Ecto neural progenitor cell (in vitro differentiated cells): ENCODE measurements around the gene CDH4.
A peak's percentile ranks its signal among the peaks of the same experiment; 100 is the strongest.

Experiments used
- DNase-seq: peaks from one replicate; pipeline ENCODE4 v3.0.0-alpha.2; 2018; ENCODE audit warnings: low spot score

CDH4 gene

DNA sequence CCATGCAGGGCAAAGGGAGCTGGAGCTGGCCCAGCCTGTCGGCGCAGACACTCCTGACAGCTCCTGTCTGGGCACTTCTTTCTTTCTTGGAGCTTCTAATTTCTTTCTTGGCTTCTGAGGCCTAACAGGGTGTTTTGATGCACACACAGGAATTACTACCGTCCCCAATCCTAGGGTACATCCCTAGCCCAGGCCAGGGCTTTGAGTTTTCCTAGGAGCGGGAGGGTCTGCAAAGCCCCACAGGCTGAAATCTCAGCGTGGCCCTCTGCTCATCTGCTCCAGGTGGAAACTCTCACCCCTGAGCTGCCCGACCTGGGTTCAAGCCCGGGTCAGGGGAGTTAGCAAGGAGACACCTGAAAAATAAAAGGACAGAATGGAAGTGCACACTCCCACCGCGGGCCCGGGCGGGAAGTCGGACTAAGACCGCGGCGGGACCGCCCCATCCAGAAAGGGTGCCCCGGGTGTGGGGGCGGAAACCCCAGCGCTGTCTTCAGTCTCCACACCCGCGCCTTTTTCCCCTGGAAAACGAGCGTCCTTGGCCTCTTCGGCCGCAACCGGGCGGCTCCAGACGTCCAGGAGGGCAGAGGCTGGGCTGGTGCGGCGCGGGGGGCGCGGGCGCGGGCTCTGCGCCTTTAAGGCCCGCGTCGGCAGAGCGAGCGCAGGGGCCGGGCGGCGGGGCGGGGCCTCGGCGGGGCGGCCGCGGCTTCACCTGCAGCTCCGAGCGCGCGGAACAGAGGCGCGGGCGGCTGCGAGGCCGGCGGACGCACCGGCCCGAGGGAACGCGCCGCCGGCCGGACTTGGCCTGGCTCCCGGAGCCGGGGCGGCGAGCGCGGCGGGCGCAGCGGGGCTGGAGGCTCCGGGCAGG lies at the start of gene CDH4:
TSS of gene CDH4 (plus strand) at position 733 of the 865 bp plus-strand sequence.
- peak; percentile 59 for DNase-seq

DNA sequence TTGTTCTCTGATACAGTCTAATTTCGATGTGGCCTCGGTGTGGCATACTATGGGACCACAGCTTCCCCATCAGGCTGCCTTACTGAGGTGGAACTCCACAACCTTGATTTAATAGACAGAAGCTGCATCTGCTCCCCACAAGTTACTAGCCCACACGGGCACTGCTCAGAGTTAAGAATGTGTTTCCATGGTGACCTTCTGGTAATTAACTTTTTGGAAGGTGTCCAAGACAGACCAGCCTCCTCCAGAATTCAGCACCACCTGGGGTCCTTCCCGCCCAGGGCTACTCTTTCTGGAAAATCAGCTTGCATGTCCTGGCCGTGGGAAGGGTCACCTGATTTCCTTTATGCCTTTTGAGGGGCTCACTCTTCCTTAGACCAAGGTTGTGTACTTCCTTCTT lies 48.7 kb upstream of the CDH4 start:
- DNase-seq = no peak

GRCh38 chr20:61204206-61204605 lies 47.9 kb upstream of the CDH4 start:
- no peak for DNase-seq

DNA sequence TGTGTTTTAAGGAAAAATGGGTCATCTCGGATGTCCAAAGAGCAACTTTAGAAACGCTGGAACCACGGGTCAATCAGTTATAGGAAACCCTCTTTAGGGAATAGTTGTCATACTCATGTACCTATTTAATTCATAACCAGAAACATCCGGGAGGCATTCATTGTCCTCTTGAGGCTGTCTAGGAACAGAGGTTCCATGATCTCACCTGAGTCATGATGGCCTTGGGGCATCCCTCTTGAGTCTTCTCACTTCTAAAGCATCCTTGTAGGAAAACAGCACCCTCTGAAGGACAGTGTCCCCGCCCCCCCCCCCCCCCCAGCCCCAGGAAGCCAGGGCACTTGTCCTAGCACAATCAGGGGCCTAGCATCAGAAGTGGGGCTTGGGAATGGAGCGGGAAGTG lies 46.3 kb upstream of the CDH4 start:
- no peak for DNase-seq

DNA sequence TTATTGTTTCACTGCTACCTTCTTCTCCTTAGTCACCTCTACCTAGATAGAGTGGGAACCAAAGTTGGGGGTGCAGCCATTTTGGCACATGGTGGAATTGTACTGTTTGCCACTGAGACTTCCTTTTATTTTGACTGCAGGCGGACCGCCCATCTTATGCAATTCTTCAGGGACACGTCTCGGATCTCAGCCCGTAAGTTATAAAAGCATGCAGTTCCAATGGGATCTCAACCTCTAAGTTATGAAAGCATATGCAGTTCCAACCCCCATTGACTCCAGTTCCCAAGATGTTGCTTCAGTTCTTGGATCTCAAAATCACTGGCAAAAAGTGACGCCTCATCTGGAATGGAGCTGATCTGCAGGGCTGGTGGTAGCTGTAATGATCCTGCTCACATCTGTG lies 41.2 kb upstream of the CDH4 start:
- no peak for DNase-seq

DNA sequence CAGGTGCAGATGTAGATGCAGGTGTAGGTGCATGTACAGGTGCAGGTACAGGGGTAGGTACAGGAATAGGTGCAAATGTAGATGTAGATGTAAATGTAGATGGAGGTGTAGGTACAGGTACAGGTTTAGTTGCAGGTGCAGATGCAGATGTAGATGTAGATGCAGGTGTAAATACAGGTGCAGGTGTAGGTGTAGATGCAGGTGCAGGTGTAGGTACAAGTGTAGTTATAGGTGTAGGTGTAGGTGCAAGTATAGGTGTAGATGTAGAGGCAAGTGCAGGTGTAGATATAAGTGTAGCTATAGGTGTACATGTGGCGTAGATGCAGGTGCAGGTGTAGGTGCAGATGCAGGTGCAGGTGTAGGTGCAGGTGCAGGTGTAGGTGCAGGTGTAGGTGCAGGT lies 34.2 kb upstream of the CDH4 start:
- DNase-seq = no peak

GRCh38 chr20:61219021-61219431 lies 33.0 kb upstream of the CDH4 start:
- no peak for DNase-seq

DNA sequence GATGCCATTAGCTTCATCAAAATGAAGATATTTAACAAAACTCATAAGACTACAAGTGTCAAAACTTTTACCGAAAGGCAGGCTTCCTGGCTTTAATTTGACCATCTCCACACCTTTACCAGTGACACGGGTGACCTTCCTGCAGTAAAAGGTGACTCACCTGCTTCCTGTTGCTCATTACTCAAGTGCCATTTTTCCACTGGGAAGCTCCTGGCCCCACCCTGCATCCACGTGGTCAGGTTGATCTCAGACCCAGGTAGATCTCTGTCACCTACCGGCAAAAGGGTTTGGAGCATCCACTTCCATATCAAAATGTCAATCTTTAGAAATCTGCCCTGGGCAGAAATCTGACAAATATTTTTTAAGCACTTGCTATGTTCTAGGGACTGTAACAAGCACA lies 31.9 kb upstream of the CDH4 start:
- DNase-seq = no peak

DNA sequence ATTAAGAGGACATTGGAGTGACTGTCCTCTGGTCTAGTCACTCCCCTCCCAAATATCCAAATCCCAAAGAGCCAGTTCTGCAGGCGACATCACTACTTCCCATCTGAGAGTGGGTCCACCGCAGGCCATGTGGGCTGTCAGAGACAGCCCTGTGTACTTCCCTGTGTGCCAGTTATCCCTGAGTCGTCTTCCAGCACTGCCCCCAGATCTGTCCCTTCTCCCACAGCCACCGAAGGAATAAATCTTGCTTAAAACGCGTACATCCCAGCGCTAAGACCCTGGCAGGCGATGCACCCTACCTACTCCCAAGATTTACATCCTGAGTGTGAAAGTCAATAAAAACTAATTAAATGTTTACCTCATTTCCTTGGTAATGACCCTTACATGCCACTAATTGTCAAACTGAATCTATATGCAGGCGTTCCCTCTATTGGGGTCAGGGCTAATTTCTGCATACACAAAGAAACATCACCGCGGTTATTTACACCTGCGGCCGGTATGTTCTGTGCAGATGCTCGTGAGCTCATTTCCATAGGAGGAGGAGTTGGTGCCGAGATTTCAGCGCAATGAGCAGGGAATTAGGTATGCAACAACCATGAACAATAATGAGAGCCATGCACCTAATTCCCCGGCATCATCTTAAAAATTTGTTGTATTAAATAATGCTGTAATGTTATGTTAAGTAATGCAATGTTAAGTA lies 31.3 kb upstream of the CDH4 start:
- no peak for DNase-seq

DNA sequence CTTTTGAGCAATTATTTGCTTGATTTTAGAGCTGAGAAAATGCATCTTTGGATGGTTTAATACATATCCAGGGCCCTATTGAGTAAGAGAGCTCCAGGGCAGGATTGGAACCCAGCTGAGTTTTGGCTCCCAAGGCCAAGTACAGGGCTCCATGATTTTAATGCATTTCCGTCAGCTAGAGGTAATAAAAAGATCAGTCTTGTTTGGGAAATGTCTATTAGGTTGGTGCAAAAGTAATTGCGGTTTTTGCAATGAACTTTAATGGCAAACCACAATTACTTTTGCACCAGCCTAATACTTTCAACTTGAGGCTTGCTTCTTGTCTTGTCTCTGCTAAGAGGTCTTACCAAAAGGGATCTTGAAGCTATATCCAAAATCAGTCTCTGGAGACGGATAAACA lies 29.4 kb upstream of the CDH4 start:
- no peak for DNase-seq

GRCh38 chr20:61223121-61223520 lies 28.9 kb upstream of the CDH4 start:
- no peak for DNase-seq

GRCh38 chr20:61230166-61230565 lies 21.9 kb upstream of the CDH4 start:
- DNase-seq = no peak

DNA sequence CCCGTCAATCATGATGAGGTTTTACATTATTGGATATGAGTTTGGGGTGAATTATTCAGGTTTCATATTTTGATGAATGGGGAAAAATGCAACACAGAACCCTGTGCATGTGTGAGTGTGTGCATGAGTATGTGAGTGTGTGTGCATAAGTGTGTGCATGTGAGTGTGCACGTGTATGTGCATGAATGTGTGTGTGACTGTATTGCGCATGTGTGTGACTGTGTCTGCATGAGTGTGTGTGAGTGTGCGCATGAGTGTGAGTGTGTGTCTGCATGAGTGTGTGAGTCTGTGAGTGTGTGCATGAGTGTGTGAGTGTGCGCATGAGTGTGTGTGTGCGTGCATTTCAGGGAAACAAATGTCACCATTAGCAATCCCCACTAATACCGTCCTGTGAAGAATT lies 18.5 kb upstream of the CDH4 start:
- DNase-seq = no peak

GRCh38 chr20:61234224-61234890 lies 17.7 kb upstream of the CDH4 start:
- no peak for DNase-seq

- no peak for DNase-seq
These were observed 15.3 kb upstream of the CDH4 start for GRCh38 chr20:61236713-61237112.

GRCh38 chr20:61238813-61239212 lies 13.2 kb upstream of the CDH4 start:
- DNase-seq = no peak

- no peak for DNase-seq
These were observed 11.2 kb upstream of the CDH4 start for GRCh38 chr20:61240814-61241213.

GRCh38 chr20:61244213-61244612 lies 7.8 kb upstream of the CDH4 start:
- no peak for DNase-seq

DNA sequence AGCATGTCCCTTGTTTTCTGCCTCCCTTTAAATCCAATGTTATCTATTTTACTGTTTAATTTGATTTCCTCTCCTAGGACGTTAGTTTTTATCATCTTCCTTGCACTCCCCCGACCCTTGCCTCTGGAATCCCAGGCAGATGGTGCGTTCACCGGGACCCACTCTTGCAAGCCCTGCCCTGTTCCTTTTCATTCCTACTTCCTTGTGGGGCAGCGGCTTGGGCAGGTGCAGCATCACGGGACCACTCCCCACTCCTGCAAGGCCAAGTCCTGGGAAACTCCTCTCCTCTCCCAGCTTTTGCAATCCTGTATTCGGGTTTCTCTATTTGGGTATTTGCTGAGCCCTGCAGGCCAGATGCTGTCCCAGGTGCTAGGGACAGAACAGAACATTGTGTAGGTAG lies 5.8 kb upstream of the CDH4 start:
- DNase-seq = no peak

- no peak for DNase-seq
These were observed 2.4 kb upstream of the CDH4 start for GRCh38 chr20:61249626-61250025.

- peak; percentile 55 for DNase-seq
These were observed 671 bp downstream of the CDH4 start for GRCh38 chr20:61252601-61253263.

GRCh38 chr20:61253264-61253639 lies 1.2 kb downstream of the CDH4 start:
- peak; percentile 71 for DNase-seq
